T-helper 2 cell treated with Interferon-gamma antibody and Interleukin-4, amounts not matched to agents 100 ng/mL and 5 ng/mL, for 36 hours (primary cell): ENCODE results near the gene TIPIN. TPM values are rescaled to one million over a fixed set of nuclear protein-coding genes. Genes with fewer than 3 reads are reported as not detected.
"Not testable (repeated sequence)": the region's sequence is repeated elsewhere in the genome, so short reads cannot be mapped to it uniquely, and the experiment has no call there.

Source experiments
- intact Hi-C: fragments of 100-400 bp; cut with micrococcal nuclease; formaldehyde crosslinking; loops from one replicate; pipeline ENCODE4 v1.15.1; 2023
- total RNA-seq: library from RNA; stranded (reverse); gene quantifications from 2 replicates; pipeline ENCODE4 v1.2.3, GENCODE V29; 2022

TIPIN gene
- total RNA-seq, 1 donor from 2014 or later = 29.3 TPM

DNA sequence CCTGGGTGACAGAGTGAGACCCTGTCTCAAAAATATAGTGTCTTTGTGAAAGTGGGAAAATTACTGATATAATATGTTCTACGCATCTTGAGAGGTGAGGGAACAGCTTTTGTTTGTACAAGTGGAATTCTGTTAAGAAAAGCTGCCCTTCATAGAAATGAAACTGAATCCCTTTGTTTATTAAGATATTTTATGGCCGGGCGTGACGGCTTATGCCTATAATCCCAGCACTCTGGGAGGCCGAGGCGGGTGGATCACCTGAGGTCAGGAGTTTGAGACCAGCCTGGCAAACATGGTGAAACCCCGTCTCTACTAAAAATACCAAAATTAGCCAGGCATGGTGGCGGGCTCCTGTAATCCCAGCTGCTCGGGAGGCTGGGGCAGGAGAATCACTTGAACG is 52.1 kb downstream of the TIPIN start:
- intact Hi-C loops = not testable (repeated sequence)

GRCh38 chr15:66302489-66303278 is 53.8 kb downstream of the TIPIN start:
- intact Hi-C loops = no loop called here

DNA sequence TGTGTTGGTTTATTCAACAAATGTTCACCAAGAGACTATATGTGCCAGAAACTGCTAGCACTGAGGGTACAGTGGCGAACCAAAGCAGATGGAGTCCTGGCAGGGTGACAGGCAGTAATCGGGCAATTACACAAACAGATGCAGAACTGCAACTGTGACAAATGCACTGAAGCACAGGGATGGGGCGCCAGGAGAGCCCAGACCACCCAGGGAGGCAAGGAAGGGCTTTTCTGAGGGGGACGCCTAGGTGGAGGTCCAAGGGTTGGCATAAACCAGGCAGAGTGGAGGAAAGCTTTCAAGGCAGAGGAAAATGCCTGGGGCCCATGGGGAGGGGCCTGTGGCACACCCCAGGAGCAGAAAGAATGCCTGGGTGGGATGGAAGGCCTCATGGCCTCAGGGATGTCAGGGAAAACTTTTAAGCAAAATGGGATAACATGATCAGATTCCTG is 57.7 kb downstream of the TIPIN start:
- intact Hi-C loops = loop anchor here (10.0 kb wide), 1 partner anchor 414 kb away; no protein-coding TSS in a partner anchor

DNA sequence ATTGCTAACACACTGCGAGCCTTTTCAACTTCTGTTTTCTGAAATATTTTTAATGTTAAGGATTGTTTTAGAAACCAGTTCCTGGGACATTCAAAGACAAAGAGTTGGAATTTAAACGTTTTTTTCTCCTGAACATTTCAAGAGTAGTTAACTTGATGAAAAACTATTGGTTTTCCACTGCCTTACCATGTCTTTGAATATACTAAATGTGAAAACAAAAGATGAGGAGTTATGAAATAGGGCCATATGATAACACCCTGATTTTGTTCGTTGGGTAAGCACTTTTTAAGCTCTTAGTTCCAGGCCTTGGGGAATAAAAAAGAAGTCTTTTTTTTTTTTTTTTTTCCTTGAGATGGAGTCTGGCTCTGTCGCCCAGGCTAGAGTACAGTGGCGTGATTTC is 60.3 kb downstream of the TIPIN start:
- intact Hi-C loops = loop anchor here (10.0 kb wide), 1 partner anchor 411 kb away; no protein-coding TSS in a partner anchor

- intact Hi-C loops = loop anchor here (5.0 to 10.0 kb wide), 2 partner anchors 62 to 410 kb away; partner anchors contain the start of gene TIPIN
Measured at GRCh38 chr15:66294932-66295235, 61.6 kb downstream of the TIPIN start.

DNA sequence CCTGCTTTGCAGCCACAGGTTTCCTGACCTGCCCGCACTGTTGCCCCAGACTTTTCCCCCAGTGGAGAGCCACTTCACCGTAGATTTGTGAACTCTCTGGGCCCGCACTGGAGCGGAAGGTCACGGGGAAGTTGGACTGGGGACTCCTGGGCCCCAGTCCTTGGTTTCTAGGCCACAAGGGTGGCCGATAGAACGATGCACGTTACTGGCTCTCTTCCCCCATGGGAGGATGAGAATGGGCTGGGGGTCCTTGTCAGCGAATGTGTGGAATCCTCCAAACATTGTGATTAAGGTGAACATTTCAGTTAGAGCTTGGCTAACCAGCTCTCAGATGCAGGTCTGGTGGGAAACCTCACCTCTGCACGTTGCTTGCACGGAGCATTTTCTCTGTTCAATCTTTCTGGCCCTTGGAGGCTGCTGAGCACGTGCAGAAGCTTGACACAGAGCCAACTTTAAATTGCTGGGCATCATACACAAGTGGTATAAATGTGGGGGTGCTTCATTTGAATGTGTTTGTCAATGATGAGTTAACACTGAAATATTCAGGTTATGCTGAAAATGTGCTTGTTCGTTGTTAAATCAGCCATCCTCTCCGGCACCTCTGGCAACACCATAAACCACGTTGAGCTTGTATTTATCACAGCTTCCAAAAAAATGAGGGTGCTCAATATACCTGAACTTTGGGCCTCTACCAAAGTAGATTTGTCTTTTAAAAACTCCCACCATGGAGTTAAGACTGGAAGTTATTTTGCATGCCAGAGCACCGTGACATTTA is 62.1 kb downstream of the TIPIN start:
- intact Hi-C loops = loop anchor here (5.0 to 10.0 kb wide), 2 partner anchors 63 to 410 kb away; partner anchors contain the start of gene TIPIN

- intact Hi-C loops = loop anchor here (1.0 to 10.0 kb wide), 5 partner anchors 64 to 409 kb away; partner anchors contain the start of genes MAP2K1, RPL4, SNAPC5 and TIPIN
Measured at GRCh38 chr15:66293419-66294156, 62.9 kb downstream of the TIPIN start, which contains the start of gene DIS3L. Gene DIS3L (plus strand): TSS chr15:66293568. CDS start chr15:66293597, 29 bp downstream.

DNA sequence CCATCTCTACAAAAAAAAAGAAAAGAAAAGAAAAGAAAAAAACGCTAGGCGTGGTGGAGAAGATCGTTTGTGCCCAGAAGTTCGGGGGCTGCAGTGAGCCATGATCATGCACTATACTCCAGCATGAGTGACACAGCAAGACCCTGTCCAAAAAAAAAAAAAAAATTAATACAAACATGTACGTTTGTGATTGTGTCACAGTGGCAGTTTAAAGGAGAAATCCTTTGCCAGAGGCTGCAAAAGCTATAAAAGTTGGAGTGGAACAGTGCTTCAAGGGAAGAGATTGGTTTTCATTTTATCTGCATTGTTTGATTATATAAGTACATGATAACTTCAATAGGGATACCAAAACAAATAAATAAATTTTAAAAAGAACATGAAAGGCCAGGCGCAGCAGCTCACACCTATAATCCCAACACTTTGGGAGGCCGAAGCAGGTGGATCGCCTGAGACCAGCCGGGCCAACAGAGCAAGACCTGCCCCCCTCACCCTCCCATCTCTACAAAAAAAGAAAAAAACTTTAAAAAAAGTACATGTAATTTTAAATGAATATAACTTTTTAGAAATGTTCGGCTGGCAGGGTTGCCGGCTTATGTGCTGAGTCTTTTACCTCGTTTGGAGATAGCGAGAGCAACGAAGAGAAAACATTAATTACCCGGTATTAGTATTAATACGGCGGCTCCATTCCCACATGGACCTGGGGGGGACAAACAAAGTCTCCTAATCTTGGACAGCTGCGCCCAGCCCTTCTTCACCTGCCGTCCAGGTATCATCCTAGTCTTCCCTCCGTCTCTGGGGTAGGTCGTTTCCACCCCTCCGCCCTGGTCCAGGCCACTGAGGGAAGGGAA is 63.7 kb downstream of the TIPIN start:
- intact Hi-C loops = loop anchor here (1.0 to 10.0 kb wide), 5 partner anchors 65 to 408 kb away; partner anchors contain the start of genes MAP2K1, RPL4, SNAPC5 and TIPIN

- intact Hi-C loops = loop anchor here (2.0 to 10.0 kb wide), 3 partner anchors 65 to 407 kb away; partner anchors contain the start of genes RPL4, TIPIN and ZWILCH
Measured at GRCh38 chr15:66291816-66292570, 64.5 kb downstream of the TIPIN start.

DNA sequence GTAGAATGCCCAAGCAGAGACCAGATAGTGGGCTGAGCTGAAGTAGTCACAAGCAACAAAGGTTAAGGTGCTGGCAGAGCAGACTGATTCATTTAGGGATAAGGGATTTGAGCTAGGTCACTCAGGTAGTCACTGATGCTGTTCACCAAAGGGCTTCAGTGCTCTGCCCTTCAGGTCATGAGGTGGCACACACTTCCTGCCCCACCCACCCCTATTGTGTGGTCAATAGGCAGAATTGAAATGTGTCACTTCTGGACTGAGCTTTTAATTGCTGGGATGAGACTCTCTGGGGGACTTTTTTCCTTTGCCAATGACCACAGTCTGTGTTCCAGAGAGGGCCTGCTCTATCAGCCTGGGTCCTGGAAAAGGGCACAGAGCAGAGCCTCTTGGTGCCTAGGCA is 66.0 kb downstream of the TIPIN start:
- intact Hi-C loops = loop anchor here (5.0 to 10.0 kb wide), 2 partner anchors 67 to 406 kb away; partner anchors contain the start of gene TIPIN

- intact Hi-C loops = loop anchor here (5.0 to 10.0 kb wide), 2 partner anchors 67 to 405 kb away; partner anchors contain the start of gene TIPIN
Measured at GRCh38 chr15:66290007-66290406, 66.5 kb downstream of the TIPIN start.

DNA sequence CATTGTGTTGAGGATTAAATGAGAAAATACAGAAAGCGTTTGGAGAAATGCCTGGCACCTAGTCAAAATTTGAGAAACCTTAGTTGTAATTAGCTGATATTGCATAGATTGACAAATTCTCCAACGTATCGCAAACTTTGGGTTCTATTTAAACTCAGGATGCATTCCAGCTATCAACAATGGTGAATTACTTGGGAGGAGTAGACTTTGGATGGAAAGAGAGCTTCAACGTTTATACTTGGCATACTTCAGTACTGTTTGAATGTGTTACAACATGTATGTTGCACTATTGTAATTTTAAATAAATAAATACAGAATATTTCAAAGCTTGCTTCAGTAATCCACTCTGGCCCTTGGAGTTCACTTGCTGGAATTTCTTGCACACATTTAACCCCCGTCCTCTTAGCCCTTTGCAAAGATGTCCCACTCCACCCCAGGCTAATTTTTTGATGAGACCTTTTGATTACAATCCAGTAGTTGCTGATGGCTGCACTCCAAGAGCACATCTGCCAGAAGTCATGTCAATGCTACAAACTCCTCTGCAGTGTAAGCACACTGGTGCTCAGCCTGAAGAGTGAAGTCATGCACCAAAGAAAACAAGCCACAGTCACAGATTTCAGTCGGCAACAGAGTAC is 67.8 kb downstream of the TIPIN start:
- intact Hi-C loops = no loop called here

DNA sequence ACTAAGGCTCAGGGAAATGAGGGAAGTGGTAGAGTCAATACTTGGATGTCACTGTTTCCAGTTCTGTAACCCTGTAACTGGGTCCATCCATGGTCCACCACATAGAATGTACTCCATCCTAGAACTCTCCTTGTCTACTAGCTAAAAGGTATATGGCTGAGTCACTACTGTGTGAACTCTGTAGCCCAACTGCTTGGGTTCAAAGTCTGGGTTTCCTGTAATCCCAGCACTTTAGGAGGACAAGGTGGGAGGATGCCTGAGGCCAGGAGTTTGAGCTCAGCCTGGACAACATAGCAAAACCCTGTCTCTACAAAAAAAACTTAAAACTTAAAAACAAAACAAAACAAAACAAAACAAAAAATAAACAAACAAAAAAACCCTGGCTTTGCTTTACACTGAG is 68.4 kb downstream of the TIPIN start:
- intact Hi-C loops = no loop called here

GRCh38 chr15:66287461-66288057 is 68.9 kb downstream of the TIPIN start:
- intact Hi-C loops = no loop called here
